ENCODE measurements around the gene RIMS3. TPM values are rescaled to one million over a fixed set of nuclear protein-coding genes. Genes with fewer than 3 reads are reported as not detected.

RIMS3 gene
- total RNA-seq, 2 donors from 2014 or later: 8.2 to 11.2 TPM

Other genes starting within 250 kb of the RIMS3 start
- gene ZFP69B, start 215.2 kb downstream of the RIMS3 start, total RNA-seq: 1 to 10 TPM; 1.6 to 2.6 TPM
- 1 to 10 TPM; 4.3 to 6.4 TPM for gene ZFP69, start 188.4 kb downstream of the RIMS3 start, total RNA-seq
- gene EXO5, start 156.9 kb downstream of the RIMS3 start, total RNA-seq: 1 to 10 TPM; 5.3 to 6.1 TPM
- gene ZNF684, start 134.0 kb downstream of the RIMS3 start, total RNA-seq: 1 to 10 TPM; 4.2 to 4.8 TPM
- 10 to 100 TPM; 33.5 to 44.8 TPM for gene NFYC, start 26.0 kb upstream of the RIMS3 start, total RNA-seq
- 10 to 100 TPM; 10.3 to 11.4 TPM for gene KCNQ4, start 118.1 kb upstream of the RIMS3 start, total RNA-seq
- 1 to 10 TPM; 8.3 to 9.5 TPM for gene CITED4, start 196.7 kb upstream of the RIMS3 start, total RNA-seq